NK-92 (cell line): ENCODE measurements around the gene PEX14.

Experiments used
- DNase-seq: peaks from one replicate; lab custom pipeline; 2025; ENCODE audit not compliant: unreplicated experiment; lab: John Stamatoyannopoulos, UW

The PEX14 gene

GRCh38 chr1:10540277-10541005, 65.7 kb downstream of the PEX14 start:
- DNase-seq: no peak

- DNase-seq: no peak
Measured at GRCh38 chr1:10541286-10541685, 66.5 kb downstream of the PEX14 start.

- DNase-seq: no peak
Measured at GRCh38 chr1:10544239-10544638, 69.5 kb downstream of the PEX14 start.

- no peak for DNase-seq
Measured at GRCh38 chr1:10546896-10547295, 72.1 kb downstream of the PEX14 start.

- DNase-seq: no peak
Measured at GRCh38 chr1:10549904-10550664, 75.3 kb downstream of the PEX14 start.

- no peak for DNase-seq
Measured at GRCh38 chr1:10553118-10553517, 78.4 kb downstream of the PEX14 start.

GRCh38 chr1:10555635-10556429, 81.1 kb downstream of the PEX14 start:
- no peak for DNase-seq

- no peak for DNase-seq
Measured at GRCh38 chr1:10556430-10557005, 81.8 kb downstream of the PEX14 start.

GRCh38 chr1:10557714-10558113, 83.0 kb downstream of the PEX14 start:
- DNase-seq: no peak

GRCh38 chr1:10559386-10559785, 84.6 kb downstream of the PEX14 start:
- no peak for DNase-seq

GRCh38 chr1:10561497-10561896, 86.7 kb downstream of the PEX14 start:
- no peak for DNase-seq

GRCh38 chr1:10561955-10562354, 87.2 kb downstream of the PEX14 start:
- no peak for DNase-seq

GRCh38 chr1:10564063-10564462, 89.3 kb downstream of the PEX14 start:
- DNase-seq: no peak

GRCh38 chr1:10569531-10569930, 94.8 kb downstream of the PEX14 start:
- DNase-seq: no peak

- DNase-seq: no peak
Measured at GRCh38 chr1:10575616-10576015, 100.9 kb downstream of the PEX14 start.

GRCh38 chr1:10578070-10578469, 103.3 kb downstream of the PEX14 start:
- no peak for DNase-seq

GRCh38 chr1:10583641-10584040, 108.9 kb downstream of the PEX14 start:
- DNase-seq: no peak

- no peak for DNase-seq
Measured at GRCh38 chr1:10585242-10585641, 110.5 kb downstream of the PEX14 start.

- DNase-seq: no peak
Measured at GRCh38 chr1:10586125-10586524, 111.4 kb downstream of the PEX14 start.

- no peak for DNase-seq
Measured at GRCh38 chr1:10588640-10589039, 113.9 kb downstream of the PEX14 start.

GRCh38 chr1:10589074-10589473, 114.3 kb downstream of the PEX14 start:
- DNase-seq: no peak
